Parathyroid adenoma (tissue), 2 donors: ENCODE measurements around the gene EMP1.
A peak's percentile ranks its signal among the peaks of the same experiment; 100 is the strongest.

ENCODE experiments used
- H2AFZ ChIP-seq: fragments of 300-600 bp; sonication (generic); one replicate; pipeline ENCODE4 v1.7.0; 2017; ENCODE audit warnings: antibody characterized with exemption, mild to moderate bottlenecking
- H3K27ac ChIP-seq: fragments of 300-600 bp; sonication (generic); one replicate; pipeline ENCODE4 v1.7.0; 2017
- H3K27me3 ChIP-seq: fragments of 300-600 bp; sonication (generic); one replicate; pipeline ENCODE4 v1.7.0; 2017; ENCODE audit warnings: low read length; ENCODE audit not compliant: control insufficient read depth, insufficient read depth
- H3K36me3 ChIP-seq: fragments of 300-600 bp; sonication (generic); one replicate; pipeline ENCODE4 v1.7.0; 2017; ENCODE audit warnings: low read length; ENCODE audit not compliant: control insufficient read depth, insufficient read depth
- H3K4me1 ChIP-seq: fragments of 300-600 bp; sonication (generic); one replicate; pipeline ENCODE4 v1.7.0; 2017; ENCODE audit warnings: control low read depth
- H3K4me2 ChIP-seq: fragments of 300-600 bp; sonication (generic); one replicate; pipeline ENCODE4 v1.7.0; 2017; ENCODE audit warnings: low read length
- H3K4me3 ChIP-seq: fragments of 300-600 bp; sonication (generic); one replicate; pipeline ENCODE4 v1.7.0; 2017; ENCODE audit warnings: low read depth, low read length
- H3K79me2 ChIP-seq: fragments of 300-600 bp; sonication (generic); one replicate; pipeline ENCODE4 v1.7.0; 2017; ENCODE audit warnings: control low read depth
- H3K9ac ChIP-seq: fragments of 300-600 bp; sonication (generic); one replicate; pipeline ENCODE4 v1.7.0; 2017; ENCODE audit warnings: mild to moderate bottlenecking
- H3K9me3 ChIP-seq: fragments of 300-600 bp; sonication (generic); one replicate; pipeline ENCODE4 v1.7.0; 2017; ENCODE audit warnings: low read length; ENCODE audit not compliant: control insufficient read depth
- TF ChIP-seq, protein P1 (sequence below): fragments of 300-600 bp; sonication (generic); IDR thresholded peaks from one replicate; pipeline ENCODE4 v1.7.0; 2017; ENCODE audit warnings: antibody characterized with exemption, mild to moderate bottlenecking
- donor health status: primary hyperparathyroidism.

The EMP1 gene

DNA sequence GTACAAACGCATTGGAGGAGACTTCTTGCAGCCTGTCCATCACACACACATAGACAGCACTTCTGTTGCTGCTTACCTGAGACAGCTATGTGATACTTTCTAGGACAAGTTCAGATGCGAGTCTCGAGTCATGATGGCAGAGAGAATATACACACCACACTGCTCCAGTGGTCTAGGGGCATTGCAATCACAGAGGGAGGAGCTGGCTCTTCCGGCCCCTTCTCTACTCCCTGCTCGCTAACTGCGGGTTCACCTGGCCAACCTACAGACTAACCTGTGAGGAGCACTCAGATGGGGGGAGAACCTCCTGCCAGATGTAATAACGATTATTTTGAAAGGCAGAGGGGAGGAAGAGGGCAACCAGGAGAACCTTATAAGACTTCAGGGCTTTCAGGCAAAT is 30.7 kb downstream of the EMP1 start:
- Histone ChIP-seq H3K27ac (no peak overlapping the region), H2AFZ (no peak overlapping the region), H3K9ac (no peak overlapping the region), H3K36me3 (no peaks in the 10 kb centered on the region), H3K27me3 (no peaks in the 10 kb centered on the region), H3K4me1 (no peaks in the 10 kb centered on the region), H3K4me3 (no peak overlapping the region), H3K79me2 (no peaks in the 10 kb centered on the region), H3K4me2 (no peak overlapping the region), H3K9me3 (no peaks in the 10 kb centered on the region)
- TF ChIP-seq, protein P1, sequence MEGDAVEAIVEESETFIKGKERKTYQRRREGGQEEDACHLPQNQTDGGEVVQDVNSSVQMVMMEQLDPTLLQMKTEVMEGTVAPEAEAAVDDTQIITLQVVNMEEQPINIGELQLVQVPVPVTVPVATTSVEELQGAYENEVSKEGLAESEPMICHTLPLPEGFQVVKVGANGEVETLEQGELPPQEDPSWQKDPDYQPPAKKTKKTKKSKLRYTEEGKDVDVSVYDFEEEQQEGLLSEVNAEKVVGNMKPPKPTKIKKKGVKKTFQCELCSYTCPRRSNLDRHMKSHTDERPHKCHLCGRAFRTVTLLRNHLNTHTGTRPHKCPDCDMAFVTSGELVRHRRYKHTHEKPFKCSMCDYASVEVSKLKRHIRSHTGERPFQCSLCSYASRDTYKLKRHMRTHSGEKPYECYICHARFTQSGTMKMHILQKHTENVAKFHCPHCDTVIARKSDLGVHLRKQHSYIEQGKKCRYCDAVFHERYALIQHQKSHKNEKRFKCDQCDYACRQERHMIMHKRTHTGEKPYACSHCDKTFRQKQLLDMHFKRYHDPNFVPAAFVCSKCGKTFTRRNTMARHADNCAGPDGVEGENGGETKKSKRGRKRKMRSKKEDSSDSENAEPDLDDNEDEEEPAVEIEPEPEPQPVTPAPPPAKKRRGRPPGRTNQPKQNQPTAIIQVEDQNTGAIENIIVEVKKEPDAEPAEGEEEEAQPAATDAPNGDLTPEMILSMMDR = no peak

DNA sequence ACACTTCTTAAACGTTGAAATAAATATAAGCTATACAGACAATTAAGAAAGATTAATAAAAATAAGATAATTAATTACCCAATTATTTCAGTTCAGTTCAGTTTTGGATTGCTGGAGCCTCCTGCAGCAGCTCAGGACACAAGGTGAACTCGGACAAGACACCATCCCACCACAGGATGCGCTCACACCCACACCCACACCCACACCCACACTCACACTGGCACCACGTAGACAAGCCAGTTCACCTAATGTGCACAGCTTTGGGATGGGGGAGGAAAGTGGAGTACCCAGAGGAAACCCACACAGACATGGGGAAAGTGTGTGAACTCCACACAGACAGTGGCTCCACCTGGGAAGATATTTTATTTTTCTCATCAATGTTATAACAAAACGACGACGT is 32.1 kb downstream of the EMP1 start:
- Histone ChIP-seq H3K4me1 (no peaks in the 10 kb centered on the region), H3K79me2 (no peaks in the 10 kb centered on the region), H3K4me2 (no peak overlapping the region), H3K4me3 (no peak overlapping the region), H2AFZ (no peak overlapping the region), H3K9ac (no peak overlapping the region), H3K27me3 (no peaks in the 10 kb centered on the region), H3K27ac (no peak overlapping the region), H3K9me3 (no peaks in the 10 kb centered on the region), H3K36me3 (no peaks in the 10 kb centered on the region)
- TF ChIP-seq, protein P1 = no peak

DNA sequence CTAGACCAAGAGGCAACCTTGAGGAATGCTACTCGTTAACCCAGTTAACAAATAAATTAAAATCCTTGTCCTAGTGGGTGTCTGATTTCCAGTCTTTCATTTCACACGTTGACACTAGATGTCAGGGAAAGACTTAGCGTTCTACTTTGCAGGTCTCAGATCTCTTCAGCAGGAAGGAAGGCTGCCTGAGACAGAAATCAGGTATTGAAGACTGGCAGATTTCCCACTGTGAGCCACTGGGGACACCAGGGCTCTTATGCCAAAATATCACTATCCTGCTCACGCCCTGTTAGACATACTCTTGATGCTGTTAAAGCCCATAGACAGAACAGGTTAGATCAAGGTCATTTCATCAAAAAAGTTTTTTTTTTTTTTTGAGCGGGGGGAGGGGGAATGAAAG is 33.0 kb downstream of the EMP1 start:
- no peak overlapping the region for H3K27ac ChIP-seq
- H3K9me3 ChIP-seq = no peaks in the 10 kb centered on the region
- H3K9ac ChIP-seq = no peak overlapping the region
- H3K79me2 ChIP-seq = no peaks in the 10 kb centered on the region
- no peaks in the 10 kb centered on the region for H3K4me1 ChIP-seq
- H3K4me2 ChIP-seq = no peak overlapping the region
- no peaks in the 10 kb centered on the region for H3K27me3 ChIP-seq
- no peaks in the 10 kb centered on the region for H3K36me3 ChIP-seq
- H2AFZ ChIP-seq = no peak overlapping the region
- TF ChIP-seq, protein P1 = no peak
- H3K4me3 ChIP-seq = no peak overlapping the region

DNA sequence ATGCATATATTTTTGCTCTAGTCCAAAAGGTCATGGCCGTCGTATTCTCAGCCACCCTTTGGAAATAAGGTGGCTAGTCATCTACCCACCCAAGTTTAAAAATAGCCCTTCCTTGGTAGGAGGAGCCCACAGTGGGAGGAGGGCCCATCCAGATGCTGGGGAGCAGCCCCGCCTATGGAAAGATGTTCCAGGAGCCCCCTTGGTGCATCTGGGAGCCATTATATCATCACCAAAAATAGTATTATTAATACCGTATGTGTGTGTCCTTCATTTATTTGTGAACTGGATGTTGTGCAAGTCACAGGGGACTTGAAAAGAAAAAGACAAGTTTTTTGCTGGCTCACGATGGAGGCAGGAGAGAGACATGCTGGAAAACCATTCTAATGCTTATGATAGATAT is 34.0 kb downstream of the EMP1 start:
- Histone ChIP-seq H3K9me3 (no peaks in the 10 kb centered on the region), H3K4me2 (no peak overlapping the region), H3K27ac (no peak overlapping the region), H2AFZ (no peak overlapping the region), H3K4me1 (no peaks in the 10 kb centered on the region), H3K27me3 (no peaks in the 10 kb centered on the region), H3K4me3 (no peak overlapping the region), H3K9ac (no peak overlapping the region), H3K79me2 (no peaks in the 10 kb centered on the region), H3K36me3 (no peaks in the 10 kb centered on the region)
- TF ChIP-seq, protein P1 = no peak

DNA sequence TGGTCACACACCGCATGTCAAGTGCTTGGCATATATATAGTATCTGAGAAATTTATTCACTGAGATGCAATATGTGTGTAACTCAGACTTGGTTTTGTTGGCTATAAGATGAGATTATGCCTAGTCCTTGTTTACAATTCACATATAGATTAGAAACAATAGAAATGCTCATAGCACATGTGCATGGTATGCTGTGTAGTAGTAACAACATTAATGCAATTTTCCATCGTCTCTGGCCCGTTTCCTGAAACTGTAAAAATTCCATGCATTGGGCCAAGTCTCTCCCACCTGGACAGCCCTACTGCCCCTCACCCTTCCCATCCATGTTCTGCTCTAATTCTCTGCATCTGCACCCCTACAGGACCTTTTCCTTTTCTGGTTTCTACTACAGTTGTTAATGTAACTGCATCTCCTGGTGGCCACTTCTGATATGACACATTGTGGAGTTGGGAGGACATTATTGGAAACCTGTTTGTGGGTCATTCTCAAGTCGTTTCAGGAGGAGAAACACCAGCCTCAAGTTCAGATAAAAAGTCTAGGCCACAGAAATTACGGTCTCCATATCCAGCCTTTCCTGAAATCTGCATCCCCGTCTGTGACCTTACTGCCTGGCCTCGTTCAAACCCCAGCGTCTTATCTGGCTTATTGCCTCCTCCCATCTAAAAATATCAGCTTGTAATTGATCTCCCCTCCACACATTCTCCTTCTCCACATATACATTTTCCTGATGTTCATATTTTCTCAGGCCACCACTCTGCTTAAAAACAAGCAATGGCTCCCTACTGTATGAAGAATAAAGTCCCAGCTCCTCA is 37.5 kb downstream of the EMP1 start:
- TF ChIP-seq, protein P1 = peak; percentile 73
- no peak overlapping the region for H3K27ac ChIP-seq
- H3K4me2 ChIP-seq = no peak overlapping the region

More for the DNA sequence above, 37.5 kb downstream of the EMP1 start:
- Histone ChIP-seq H2AFZ (no peak overlapping the region), H3K27me3 (no peaks in the 10 kb centered on the region), H3K36me3 (no peaks in the 10 kb centered on the region), H3K9ac (no peak overlapping the region), H3K4me1 (no peaks in the 10 kb centered on the region), H3K4me3 (no peak overlapping the region), H3K79me2 (no peaks in the 10 kb centered on the region), H3K9me3 (no peaks in the 10 kb centered on the region)
